ENCODE measurements around the gene MIOS.

DNA sequence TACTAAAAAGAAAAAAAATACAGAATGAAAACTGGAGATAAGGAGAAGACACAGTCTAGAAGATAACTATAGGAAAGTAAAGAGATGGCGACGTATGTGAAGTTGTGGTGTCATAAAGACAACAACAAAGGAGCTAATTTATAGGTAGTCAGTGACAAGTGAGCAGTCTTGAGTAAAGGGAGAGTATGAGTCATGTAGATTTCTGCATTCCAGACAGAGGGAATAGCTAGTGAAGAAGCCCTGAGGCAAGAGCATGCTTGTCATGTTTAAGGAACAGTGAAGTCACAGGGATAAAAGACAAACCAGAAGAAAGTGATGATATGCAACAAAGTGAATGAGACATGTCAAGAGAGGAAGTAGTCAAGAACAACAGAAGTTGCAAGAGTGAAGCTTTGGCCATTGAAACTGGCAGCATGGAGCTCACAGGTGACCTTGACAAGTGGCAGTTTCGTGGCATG is 2.3 kb upstream of the MIOS start:
- TF ChIP-seq POLR2A (IDR thresholded peaks at IDR 0.05; ENCODE audit: borderline replicate concordance, extremely low read depth, insufficient read depth, insufficient read length): no peak
- TF ChIP-seq REST (IDR thresholded peaks at IDR 0.05; ENCODE audit: low read depth): no peak
